MM.1S (cell line): Measurements from ENCODE around the gene ZNF425.

Experiments
- DNase-seq: peaks from one replicate; pipeline ENCODE4 v3.0.0-alpha.2; 2015
- H2AFZ ChIP-seq: fragments of 300-600 bp; sonication (generic); 2 replicates; pipeline ENCODE4 v1.6.0; 2016; ENCODE audit warnings: antibody characterized with exemption, low read length
- H3F3A ChIP-seq: fragments of 300-600 bp; sonication (generic); 2 replicates; pipeline ENCODE4 v1.6.1; 2016; ENCODE audit warnings: mild to moderate bottlenecking, antibody characterized with exemption, low read length, moderate library complexity, mixed read lengths; ENCODE audit not compliant: insufficient read depth
- H3K27ac ChIP-seq: fragments of 300-600 bp; sonication (generic); 2 replicates; pipeline ENCODE4 v1.5.1; 2016; ENCODE audit warnings: mild to moderate bottlenecking, low read length
- H3K27me3 ChIP-seq: fragments of 300-600 bp; sonication (generic); replicated peaks from 2 replicates; pipeline ENCODE4 v1.6.0; 2016; ENCODE audit warnings: low read length; ENCODE audit not compliant: insufficient read depth
- H3K36me3 ChIP-seq: fragments of 300-600 bp; sonication (generic); replicated peaks from 2 replicates; pipeline ENCODE4 v1.6.1; 2016; ENCODE audit warnings: mild to moderate bottlenecking, low read length, mixed read lengths; ENCODE audit not compliant: insufficient read depth
- H3K4me1 ChIP-seq: fragments of 300-600 bp; sonication (generic); 2 replicates; pipeline ENCODE4 v1.6.1; 2016; ENCODE audit warnings: low read length, mixed read lengths
- H3K4me2 ChIP-seq: fragments of 300-600 bp; sonication (generic); 2 replicates; pipeline ENCODE4 v1.6.0; 2016; ENCODE audit warnings: low read depth, low read length
- H3K4me3 ChIP-seq: fragments of 300-600 bp; sonication (generic); 2 replicates; pipeline ENCODE4 v1.5.1; 2016; ENCODE audit warnings: low read length, mixed read lengths
- H3K79me2 ChIP-seq: fragments of 300-600 bp; sonication (generic); 2 replicates; pipeline ENCODE4 v1.6.1; 2016; ENCODE audit warnings: mixed run types, low read length, mixed read lengths
- H3K9ac ChIP-seq: fragments of 300-600 bp; sonication (generic); 2 replicates; pipeline ENCODE4 v1.6.1; 2016; ENCODE audit warnings: low read length, mixed read lengths
- H3K9me2 ChIP-seq: fragments of 300-600 bp; sonication (generic); replicated peaks from 2 replicates; pipeline ENCODE4 v1.6.1; 2016; ENCODE audit warnings: mild to moderate bottlenecking, low read length, mixed read lengths; ENCODE audit not compliant: insufficient read depth
- H3K9me3 ChIP-seq: fragments of 300-600 bp; sonication (generic); replicated peaks from 2 replicates; pipeline ENCODE4 v1.6.1; 2016; ENCODE audit warnings: mild to moderate bottlenecking, low read length, mixed read lengths; ENCODE audit not compliant: insufficient read depth
- H4K20me1 ChIP-seq: fragments of 300-600 bp; sonication (generic); 2 replicates; pipeline ENCODE4 v1.6.1; 2016; ENCODE audit warnings: mild to moderate bottlenecking, low read length, moderate library complexity, mixed read lengths; ENCODE audit not compliant: insufficient read depth
- CTCF ChIP-seq: fragments of 300-600 bp; sonication (generic); IDR thresholded peaks from 2 replicates; pipeline ENCODE4 v1.5.1; 2016; ENCODE audit warnings: antibody characterized with exemption, low read length, mixed read lengths
- EZH2 ChIP-seq: fragments of 300-600 bp; sonication (generic); optimal IDR thresholded peaks from 2 replicates; pipeline ENCODE3; 2017; ENCODE audit warnings: low read depth, mild to moderate bottlenecking, antibody characterized with exemption, low read length, mixed read lengths
- EZH2phosphoT487 ChIP-seq: fragments of 300-600 bp; sonication (generic); IDR thresholded peaks from 2 replicates; pipeline ENCODE4 v1.6.1; 2018; ENCODE audit warnings: antibody characterized with exemption, low read length

Gene ZNF425

GRCh38 chr7:149133028-149133710, 7.0 kb upstream of the ZNF425 start:
- no peak overlapping the region for H3K27ac ChIP-seq

DNA sequence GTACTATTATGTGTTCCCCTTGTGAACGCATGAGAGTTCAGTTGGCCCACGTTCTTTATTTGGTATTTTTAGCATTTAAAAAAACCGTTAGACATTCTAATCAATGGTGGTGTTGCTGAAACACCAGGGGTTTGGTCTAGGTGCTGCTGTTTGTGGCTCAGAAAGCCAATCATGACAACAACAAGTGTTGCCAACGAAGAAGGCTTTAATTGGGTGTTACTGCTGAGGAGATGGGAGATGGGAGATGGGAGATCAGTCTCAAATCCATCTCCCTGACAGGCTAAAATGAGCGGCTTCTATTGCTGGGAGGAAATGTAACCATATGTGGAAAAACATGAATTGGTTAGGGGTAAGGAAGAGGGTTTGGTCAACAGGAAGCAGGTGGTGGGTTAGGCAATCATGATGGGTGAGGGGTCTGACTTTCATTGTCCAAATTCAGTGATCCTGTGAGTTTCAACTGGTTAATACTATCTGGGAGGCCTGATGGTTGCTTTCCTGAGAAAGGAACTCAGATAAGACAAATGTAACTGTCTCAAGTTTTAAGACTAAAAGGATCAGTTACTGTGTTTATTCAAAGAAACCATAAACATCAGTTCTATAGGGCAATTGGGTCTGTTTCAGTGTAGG, 4.6 kb upstream of the ZNF425 start:
- Histone ChIP-seq H3K9me2 (no peaks in the 10 kb centered on the region), H2AFZ (no peak overlapping the region), H3K9ac (no peak overlapping the region), H4K20me1 (no peaks in the 10 kb centered on the region), H3K27ac (no peak overlapping the region), H3F3A (peaks cover 21% of the 10 kb centered on the region), H3K4me3 (no peak overlapping the region), H3K4me1 (peaks cover 7% of the 10 kb centered on the region), H3K79me2 (peaks cover 21% of the 10 kb centered on the region), H3K27me3 (no peaks in the 10 kb centered on the region), H3K36me3 (peaks cover 16% of the 10 kb centered on the region), H3K9me3 (no peaks in the 10 kb centered on the region), H3K4me2 (no peak overlapping the region)
- no peak for DNase-seq
- no peak for TF ChIP-seq EZH2phosphoT487
- no peak for TF ChIP-seq CTCF
- TF ChIP-seq EZH2, result no peak

More at GRCh38 chr7:149133028-149133710, 7.0 kb upstream of the ZNF425 start:
- Histone ChIP-seq H3K9me3 (no peaks in the 10 kb centered on the region), H3K9ac (no peak overlapping the region), H3K27me3 (no peaks in the 10 kb centered on the region), H4K20me1 (no peaks in the 10 kb centered on the region), H3K9me2 (no peaks in the 10 kb centered on the region), H2AFZ (no peak overlapping the region), H3K4me3 (no peak overlapping the region), H3K4me2 (no peak overlapping the region), H3K4me1 (peaks cover 2% of the 10 kb centered on the region), H3K79me2 (peaks cover 3% of the 10 kb centered on the region), H3F3A (peaks cover 3% of the 10 kb centered on the region; the same call in 1 of the 2 replicates), H3K36me3 (peaks cover 16% of the 10 kb centered on the region)
- no peak for DNase-seq
- TF ChIP-seq EZH2, result no peak
- no peak for TF ChIP-seq EZH2phosphoT487
- no peak for TF ChIP-seq CTCF

DNA sequence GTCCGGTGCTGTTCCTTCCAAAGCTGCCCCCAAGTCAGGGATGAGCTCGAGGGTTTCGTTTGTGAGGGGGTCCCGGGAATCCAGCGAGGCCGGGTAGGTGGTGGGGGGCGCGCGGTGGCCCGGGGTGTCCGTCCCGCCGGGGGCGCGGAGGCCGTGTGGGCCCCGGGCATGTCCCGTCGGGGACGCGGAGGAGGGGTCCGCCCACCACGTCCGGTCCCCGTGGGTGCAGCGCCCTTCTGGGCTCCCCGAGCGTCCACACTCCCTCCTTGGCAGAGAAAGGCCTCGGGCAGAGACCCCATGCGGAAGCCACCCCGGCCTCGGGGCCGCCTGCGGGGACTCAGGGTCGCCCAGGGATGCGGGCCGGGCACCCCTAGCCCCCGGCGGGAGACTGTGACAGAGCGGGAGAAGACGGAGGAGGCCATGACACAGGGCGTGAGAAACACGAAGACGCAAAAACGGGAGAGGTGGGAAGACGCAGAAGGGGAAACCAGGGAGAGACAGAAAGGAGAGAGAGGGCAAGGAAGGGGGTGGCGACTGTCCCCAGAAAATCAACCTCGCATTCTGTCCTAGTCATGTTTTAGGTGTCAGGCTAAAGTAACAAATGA, 640 bp upstream of the ZNF425 start:
- Histone ChIP-seq H3K4me1 (peaks cover 11% of the 10 kb centered on the region), H3F3A (peaks cover 21% of the 10 kb centered on the region), H3K27ac (peak overlapping the region; percentile 82), H3K4me3 (peak overlapping the region; percentile 99), H3K27me3 (no peaks in the 10 kb centered on the region), H3K79me2 (peaks cover 32% of the 10 kb centered on the region), H3K9me3 (no peaks in the 10 kb centered on the region), H3K9ac (peak overlapping the region; percentile 98), H3K4me2 (peak overlapping the region; percentile 95), H3K36me3 (peaks cover 16% of the 10 kb centered on the region), H2AFZ (peak overlapping the region; percentile 99), H3K9me2 (no peaks in the 10 kb centered on the region), H4K20me1 (no peaks in the 10 kb centered on the region)
- peak; percentile 72 for DNase-seq
- TF ChIP-seq CTCF (no peak), EZH2phosphoT487 (no peak), EZH2 (no peak)
